Hepatocyte (in vitro differentiated cells): ENCODE data around the gene ST6GAL1.

Source experiments
- EZH2 ChIP-seq: fragments of 200-600 bp; sonication (generic); IDR thresholded peaks from 2 replicates; pipeline ENCODE4 v1.6.1; 2016; ENCODE audit warnings: antibody characterized with exemption, mild to moderate bottlenecking, borderline replicate concordance
- EZH2phosphoT487 ChIP-seq: fragments of 200-600 bp; sonication (generic); IDR thresholded peaks from one replicate; pipeline ENCODE4 v1.6.1; 2018; ENCODE audit warnings: antibody characterized with exemption, mild to moderate bottlenecking, low read depth, moderate library complexity; ENCODE audit not compliant: unreplicated experiment, severe bottlenecking
- TF ChIP-seq, protein P1 (sequence below): fragments of 200-600 bp; sonication (generic); IDR thresholded peaks from 2 replicates; pipeline ENCODE4 v1.5.1; 2016; ENCODE audit warnings: antibody characterized with exemption, mild to moderate bottlenecking; ENCODE audit not compliant: poor library complexity

- TF ChIP-seq, protein P1, sequence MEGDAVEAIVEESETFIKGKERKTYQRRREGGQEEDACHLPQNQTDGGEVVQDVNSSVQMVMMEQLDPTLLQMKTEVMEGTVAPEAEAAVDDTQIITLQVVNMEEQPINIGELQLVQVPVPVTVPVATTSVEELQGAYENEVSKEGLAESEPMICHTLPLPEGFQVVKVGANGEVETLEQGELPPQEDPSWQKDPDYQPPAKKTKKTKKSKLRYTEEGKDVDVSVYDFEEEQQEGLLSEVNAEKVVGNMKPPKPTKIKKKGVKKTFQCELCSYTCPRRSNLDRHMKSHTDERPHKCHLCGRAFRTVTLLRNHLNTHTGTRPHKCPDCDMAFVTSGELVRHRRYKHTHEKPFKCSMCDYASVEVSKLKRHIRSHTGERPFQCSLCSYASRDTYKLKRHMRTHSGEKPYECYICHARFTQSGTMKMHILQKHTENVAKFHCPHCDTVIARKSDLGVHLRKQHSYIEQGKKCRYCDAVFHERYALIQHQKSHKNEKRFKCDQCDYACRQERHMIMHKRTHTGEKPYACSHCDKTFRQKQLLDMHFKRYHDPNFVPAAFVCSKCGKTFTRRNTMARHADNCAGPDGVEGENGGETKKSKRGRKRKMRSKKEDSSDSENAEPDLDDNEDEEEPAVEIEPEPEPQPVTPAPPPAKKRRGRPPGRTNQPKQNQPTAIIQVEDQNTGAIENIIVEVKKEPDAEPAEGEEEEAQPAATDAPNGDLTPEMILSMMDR, result no peak
- TF ChIP-seq EZH2, result no peak
- TF ChIP-seq EZH2phosphoT487, result no peak
Observed at GRCh38 chr3:186896006-186896405, 34.3 kb upstream of the ST6GAL1 start.
